Adrenal gland (tissue), 5 donors: Measurements from ENCODE around the gene AKT3.

Source experiments
- CTCF ChIP-seq, 6 experiments: fragments of 450-650 bp in 4 of 6; fragments of 200-600 bp in 2 of 6; sonication (generic) in 1 of 6; IDR thresholded peaks; 1 replicate in 5 of 6; 2 replicates in 1 of 6; pipeline versions ENCODE4 v1.5.1 to v1.8.0; 2016 to 2021; ENCODE audit warnings: antibody characterized with exemption in 6 of 6, mild to moderate bottlenecking in 2 of 6, moderate library complexity in 1 of 6
- POLR2A ChIP-seq, 2 donors: fragments of 450-650 bp; IDR thresholded peaks; one replicate each; pipeline ENCODE4 v1.6.1; 2017; ENCODE audit warnings: antibody characterized with exemption in 2 of 2, mild to moderate bottlenecking in 2 of 2, moderate library complexity in 1 of 2
- donor health status: DM: no; HTN: no; CAD: no.

- no peak for TF ChIP-seq CTCF (IDR thresholded peaks at IDR 0.05)
- no peak for TF ChIP-seq POLR2A (IDR thresholded peaks at IDR 0.05)
These were observed 349.5 kb downstream of the AKT3 start for GRCh38 chr1:243500512-243500911.
